Right renal cortex interstitium (tissue), 3 donors: ENCODE data around the gene PKDREJ. TPM values are rescaled to one million over a fixed set of nuclear protein-coding genes. Genes with fewer than 3 reads are reported as not detected.
A peak's percentile ranks its signal among the peaks of the same experiment; 100 is the strongest.
"Not testable (repeated sequence)": the region's sequence is repeated elsewhere in the genome, so short reads cannot be mapped to it uniquely, and the experiment has no call there.

Source experiments
- DNase-seq, 3 donors: peaks; one replicate each; pipeline ENCODE4 v3.0.0-alpha.2; 2013; ENCODE audit warnings: low read depth in 3 of 3, low spot score in 2 of 3
- polyA plus RNA-seq, 3 donors: library from polyadenylated mRNA; unstranded; fragments of 120-200 nt; gene quantifications; one replicate each; pipeline ENCODE4 v1.2.1, GENCODE V29; 2013; ENCODE audit not compliant: insufficient read length in 3 of 3

Gene PKDREJ
- polyA plus RNA-seq, 3 donors: 0.28 to 0.44 (median 0.37) TPM

DNA sequence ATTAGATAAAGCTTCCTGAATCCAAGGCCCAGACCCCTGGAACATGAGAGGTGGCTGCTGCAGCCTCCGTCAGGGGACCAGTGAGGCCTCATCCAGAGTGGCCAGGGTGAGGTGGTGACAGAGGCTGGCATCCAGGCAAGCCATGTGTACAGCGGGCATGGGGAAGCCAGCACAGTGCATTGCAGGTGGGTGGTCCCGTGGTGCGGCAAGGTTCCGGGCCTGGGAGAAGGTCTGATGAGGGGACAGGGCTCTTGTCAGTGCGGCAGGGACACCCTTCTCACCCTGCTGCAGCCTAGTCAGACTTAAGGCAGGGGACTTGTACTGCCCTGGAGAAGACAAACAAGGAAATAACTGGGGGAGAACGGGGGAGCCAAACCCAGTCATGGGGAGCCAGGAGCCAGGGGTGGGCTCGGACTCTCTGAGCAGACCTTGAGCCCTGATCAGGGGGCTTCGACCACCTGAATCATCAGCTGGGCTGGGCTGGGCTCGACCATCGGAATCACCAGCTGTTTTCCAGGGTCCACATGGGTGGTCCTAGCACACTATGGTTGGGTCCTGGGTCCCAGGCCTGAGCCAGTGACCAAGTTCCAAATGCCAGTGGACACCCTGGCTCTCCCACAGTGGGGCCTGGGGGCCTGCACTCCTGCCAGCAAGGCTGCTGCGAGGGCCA is 9.8 kb upstream of the PKDREJ start:
- DNase-seq: no peak

GRCh38 chr22:46272196-46272595 is 9.1 kb upstream of the PKDREJ start:
- no peak for DNase-seq

GRCh38 chr22:46269564-46269963 is 6.4 kb upstream of the PKDREJ start:
- no peak for DNase-seq

DNA sequence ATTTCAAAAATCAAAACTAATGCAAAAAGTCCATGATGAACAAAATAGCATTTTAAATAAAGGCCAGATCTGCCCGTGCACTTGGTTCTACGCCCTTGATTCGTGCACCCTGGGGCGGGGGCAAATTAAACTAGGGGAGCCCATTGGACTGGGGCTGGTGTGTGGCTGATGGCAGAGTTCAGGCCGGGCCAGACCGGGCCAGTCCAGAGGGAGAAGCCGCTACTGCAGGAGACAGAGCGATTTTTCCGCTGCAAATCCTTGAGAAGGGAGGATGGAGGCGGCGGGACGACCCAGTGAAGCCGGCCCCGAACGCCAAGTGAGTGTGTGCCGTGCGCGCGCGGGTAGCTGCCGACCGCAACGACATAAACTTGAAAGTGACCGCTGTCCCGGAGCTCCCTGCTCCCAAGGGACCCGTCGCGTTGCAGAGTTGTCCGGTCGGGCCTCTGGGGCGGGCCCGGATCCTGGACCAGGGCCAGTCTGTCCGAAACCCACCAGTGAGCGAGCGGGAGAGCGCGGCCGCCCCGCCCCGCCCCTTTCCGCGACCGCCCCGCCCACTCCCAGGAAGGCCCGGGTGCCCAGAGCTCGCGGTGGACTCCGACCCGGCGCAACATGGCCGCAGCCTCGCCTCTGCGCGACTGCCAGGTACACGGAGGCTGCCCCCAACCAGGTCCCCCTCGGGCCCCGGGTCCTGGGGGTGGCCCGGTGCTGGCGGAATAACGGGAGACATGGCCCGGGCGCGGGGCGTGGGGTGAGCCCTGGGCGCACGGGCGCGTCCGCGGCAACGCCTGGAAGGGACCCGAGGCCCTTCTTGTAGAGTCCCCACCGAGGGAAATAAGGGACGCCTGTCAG is 4.5 kb upstream of the PKDREJ start, which contains the start of gene TTC38:
Gene TTC38, plus strand, starts transcription at position 578 of the 849 bp plus-strand sequence. Its CDS starts 32 bp downstream, at position 610.
- DNase-seq: peak; percentile 41 to 72 (median 66)

DNA sequence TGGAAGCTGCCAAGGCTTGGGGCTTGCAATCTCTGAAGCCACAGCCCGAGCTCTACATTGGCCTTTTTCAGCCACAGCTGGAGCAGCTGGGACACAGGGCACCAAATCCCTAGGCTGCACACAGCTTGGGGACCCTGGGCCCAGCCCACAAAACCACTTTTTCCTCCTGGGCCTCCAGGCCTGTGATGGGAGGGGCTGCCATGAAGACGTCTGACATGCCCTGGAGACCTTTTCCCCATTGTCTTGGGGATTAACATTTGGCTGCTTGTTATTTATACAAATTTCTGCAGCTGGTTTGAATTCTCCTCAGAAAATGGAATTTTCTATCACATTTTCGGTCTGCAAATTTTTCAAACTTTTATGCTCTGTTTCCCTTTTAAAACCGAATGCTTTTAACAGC is 2.5 kb upstream of the PKDREJ start:
- not testable (repeated sequence) for DNase-seq

DNA sequence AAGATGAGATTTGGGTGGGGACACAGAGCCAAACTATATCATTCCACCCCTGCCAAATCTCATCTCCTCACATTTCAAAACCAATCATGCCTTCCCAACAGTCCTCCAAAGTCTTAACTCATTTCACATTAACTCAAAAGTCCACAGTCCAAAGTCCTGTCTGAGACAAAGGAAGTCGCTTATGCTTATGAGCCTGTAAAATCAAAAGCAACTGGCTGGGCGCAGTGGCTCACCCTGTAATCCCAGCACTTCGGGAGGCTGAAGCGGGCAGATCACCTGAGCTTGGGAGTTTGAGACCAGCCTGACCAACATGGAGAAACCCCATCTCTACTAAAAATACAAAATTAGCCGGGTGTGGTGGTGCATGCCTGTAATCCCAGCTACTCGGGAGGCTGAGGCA is 1.4 kb upstream of the PKDREJ start:
- DNase-seq: not testable (repeated sequence)

- no peak for DNase-seq
Measured at GRCh38 chr22:46262449-46263215, 511 bp downstream of the PKDREJ start.

GRCh38 chr22:46260038-46260437 is 3.1 kb downstream of the PKDREJ start:
- no peak for DNase-seq

GRCh38 chr22:46259374-46259773 is 3.8 kb downstream of the PKDREJ start:
- no peak for DNase-seq

- no peak for DNase-seq
Measured at GRCh38 chr22:46256358-46256958, 6.7 kb downstream of the PKDREJ start.

DNA sequence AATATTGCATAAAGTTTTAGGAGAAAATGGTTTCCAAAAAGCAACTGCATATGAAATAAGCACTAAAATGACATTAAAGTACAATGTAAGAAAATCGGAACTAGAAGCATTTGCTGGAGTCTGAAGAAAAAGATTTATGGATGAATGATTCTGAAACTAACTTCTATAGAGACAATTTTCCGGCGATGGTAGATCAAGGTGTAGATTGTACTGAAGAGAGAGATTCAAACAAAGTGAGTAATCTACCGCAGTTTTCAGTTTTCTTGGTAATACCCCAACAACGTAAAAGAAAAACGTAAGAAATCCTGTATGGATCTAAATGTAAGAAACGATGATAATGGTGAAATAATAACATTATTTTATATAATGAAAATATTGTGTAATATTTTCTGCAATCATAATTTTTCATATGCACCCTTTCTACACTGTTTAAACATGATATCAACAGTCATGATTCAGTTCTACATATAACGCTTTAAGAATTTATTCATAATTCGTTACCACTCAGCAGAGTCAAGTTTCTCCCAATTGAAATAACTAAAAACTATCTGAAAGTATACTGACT is 11.2 kb downstream of the PKDREJ start:
- no peak for DNase-seq

DNA sequence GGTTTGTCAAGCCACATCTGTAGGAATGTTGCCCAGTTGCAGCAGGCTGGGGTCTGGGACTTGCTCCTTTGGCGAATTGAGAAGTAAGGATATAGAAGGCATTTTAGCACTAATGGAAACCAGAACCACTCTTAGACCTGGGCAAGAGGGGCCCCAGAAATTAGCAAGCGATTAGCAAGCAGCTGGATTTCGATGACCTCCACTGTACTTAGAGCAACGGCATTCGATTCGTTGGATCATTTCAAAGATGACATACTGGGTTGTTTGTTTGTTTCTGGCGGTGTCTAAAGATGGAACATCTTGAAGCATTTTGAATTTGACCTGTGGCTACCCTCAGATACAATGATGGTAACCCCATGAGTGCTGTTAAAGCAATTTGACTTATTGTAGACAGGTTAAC is 11.9 kb downstream of the PKDREJ start:
- DNase-seq: no peak

DNA sequence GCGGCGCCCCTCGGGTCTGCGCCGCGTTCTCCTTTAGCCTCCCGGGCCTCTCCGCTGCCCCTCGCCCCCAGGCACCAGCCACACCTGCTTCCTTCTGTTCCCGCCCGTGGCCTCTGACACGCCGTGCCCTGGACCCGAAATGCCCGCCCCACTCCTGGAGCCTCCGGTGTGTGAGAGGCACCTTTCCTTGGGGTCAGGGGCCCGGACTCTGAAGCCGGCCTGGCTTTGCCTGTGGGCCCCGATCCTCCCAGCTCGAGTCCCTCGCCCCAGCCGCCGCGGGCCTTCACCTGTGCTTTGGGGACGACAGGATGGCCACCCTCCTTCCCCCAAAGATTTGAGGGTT is 12.4 kb downstream of the PKDREJ start:
- no peak for DNase-seq

DNA sequence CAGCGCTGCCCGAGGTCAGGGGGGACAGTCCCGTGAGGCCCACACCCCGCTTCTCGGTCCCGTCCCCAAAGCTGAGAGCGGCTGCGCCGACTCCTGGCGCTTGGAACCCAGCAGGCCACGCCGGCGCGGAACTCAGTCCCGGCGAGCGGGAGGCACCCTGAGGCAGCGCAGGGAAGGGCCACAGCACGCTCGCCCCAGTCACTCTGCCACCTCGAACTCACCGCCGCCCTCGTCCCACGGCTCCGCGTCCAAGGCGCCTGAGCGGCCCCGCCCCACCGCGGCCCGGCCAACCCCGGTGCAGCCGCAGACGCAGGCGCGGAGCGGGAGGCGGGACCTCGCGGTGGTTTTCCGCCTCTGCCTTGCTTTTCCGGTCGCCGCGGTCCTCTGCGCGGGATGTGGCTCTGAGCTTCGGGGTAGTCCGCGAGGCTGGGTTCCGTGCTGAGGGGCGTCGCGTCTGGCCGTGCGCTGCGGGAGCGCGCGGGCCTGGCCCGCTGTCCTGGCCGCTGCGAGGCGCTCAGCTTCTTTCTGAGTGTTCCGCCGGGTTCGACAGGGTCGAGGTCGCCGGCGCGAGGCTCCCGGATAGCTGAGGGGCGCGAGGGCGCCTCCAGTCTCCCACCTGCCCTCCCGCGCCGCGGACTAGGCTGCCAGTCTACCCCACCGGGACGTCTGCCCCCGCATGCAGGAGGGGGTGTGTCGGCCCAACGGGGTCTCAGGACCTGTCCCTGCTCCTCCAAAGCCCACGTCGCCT is 12.9 kb downstream of the PKDREJ start, which contains the start of gene CDPF1:
Gene CDPF1, minus strand, starts transcription at position 259 of the 748 bp plus-strand sequence. CDS start 2,009 bp downstream, outside the sequence.
- DNase-seq: peak; percentile 52 to 72 (median 63)

DNA sequence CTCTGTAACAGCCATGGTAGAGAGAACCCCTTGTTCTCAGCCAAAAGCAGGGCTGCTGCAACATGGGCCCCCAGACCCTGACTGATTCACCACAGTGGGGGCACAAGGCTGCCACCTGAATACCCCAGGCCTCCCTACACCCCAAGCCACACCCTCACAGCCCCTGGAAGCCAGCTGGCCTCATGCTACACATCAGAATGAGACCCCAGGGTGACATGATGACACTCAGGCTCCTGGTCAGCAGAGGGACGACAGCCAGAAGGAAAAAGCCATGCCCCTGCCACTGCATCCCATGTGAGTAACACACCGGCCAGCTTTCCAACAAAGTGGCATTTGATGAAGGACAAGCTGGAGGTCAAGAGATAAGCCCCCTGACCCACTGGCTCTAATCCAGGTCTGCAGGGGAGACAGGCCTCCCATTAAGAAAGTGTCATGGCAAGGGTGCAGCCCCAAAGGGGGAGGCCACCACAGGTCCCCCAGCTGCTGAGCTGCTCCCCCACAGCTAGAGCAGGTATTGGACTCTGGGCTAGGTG is 15.6 kb downstream of the PKDREJ start:
- DNase-seq: no peak

GRCh38 chr22:46246178-46246577 is 17.0 kb downstream of the PKDREJ start:
- no peak for DNase-seq

DNA sequence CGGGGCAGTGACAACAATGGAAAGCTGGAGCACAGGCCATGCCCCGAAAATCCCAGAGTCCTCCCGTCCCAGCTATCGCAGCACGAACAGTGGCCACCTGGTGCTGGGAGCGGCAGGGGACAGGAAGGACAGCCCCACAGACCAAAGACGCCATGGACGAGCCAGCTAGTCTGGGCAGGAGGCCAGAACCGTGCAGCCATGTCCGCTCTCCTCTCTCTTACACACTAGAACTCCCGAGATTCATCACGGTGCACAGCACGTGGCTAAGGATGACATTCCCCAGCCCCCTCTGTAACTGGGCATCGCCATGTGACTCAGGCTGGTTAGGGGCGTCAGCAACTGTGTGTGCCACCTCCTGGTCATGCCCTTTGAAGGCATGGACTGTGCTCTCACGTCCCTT is 17.6 kb downstream of the PKDREJ start:
- DNase-seq: no peak

DNA sequence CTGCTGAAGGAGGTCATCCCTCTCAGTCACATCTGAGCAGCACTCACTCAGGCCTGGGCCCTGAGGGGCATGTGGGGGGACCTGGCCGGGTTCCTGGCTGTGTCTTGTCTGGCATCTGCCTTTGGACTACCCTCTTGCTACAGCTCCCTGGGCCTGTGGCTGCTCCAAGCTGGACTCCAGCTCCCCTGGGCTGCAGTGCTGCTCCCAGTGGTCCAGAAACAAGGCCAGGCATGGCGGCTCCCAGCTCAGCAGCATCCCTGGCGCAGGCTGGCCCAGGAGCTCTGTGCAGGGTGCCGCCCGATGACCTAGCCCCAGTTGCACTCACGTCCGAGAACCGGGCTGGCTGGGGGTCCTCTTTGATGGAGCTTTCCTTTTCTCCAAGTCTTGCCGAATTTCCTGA is 18.4 kb downstream of the PKDREJ start:
- DNase-seq: no peak

- no peak for DNase-seq
Measured at GRCh38 chr22:46242076-46242475, 21.1 kb downstream of the PKDREJ start.
